ENCODE data around the gene METTL25.
A peak's percentile ranks its signal among the peaks of the same experiment; 100 is the strongest.

Gene METTL25

DNA sequence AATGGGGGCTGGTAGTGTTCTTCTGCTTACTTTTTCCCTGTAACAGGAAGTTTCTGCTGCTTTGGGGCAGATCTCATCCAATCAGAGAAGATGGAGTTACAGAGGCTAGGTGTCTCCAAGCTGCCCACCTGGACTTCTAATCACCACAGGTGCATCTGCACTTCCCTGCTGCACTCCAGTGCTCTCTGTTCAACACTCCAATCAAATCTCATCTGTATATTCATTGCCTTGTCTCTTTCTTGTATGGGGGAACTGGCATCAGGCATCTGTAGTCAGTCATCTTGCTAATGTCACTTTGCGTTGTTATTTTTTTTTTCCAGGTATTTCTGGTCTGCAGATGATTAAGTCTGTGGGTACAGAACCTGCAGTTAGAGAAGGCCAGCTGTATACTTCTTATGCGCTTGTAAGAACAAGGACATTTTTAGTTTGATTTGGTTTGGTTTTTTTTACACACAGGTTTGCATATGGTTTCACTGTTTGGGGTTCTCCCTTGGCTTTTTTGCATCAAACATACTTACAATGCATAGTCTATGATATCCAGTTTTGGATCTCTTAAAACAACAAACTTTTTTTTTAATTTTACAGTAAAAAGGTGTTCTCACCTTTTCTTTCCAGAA lies 116.0 kb downstream of the METTL25 start:
- DNase-seq = no peak

DNA sequence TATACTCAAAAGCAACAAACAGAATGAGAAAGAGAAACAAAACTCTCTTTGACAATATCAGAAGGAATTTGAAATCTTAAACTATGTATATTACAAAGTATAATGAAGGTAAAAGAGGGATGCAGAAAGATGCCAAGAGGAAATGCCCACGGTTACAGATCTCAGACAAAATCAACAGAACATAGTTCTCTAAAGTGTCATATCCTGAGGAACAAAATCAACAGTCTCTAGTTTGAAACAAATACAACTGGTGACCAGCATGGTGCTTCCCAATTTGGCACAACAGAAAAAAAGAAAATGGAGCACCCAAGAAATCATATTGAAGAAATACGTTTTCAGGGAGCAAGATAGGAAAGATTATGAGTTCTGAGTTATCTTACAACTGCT lies 116.5 kb downstream of the METTL25 start:
- no peak for DNase-seq

DNA sequence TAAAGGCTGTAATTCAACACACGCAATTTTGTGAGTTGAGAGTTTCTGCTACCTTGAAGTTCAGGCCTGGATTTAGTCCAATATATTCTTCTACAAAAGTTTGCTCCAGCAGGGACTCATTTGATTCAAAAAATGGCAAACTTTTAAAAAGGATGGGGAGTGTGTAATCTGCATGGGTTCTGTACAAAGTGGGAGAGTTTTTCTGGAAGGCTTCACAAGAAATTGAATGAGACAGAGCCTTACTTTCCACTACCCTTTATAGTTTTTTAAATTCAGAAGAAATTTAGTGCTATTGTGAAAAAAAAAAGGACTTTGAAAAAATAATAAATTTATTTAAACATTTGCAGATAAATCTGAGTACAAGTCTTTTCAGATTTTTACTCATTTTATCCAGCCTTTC lies 116.9 kb downstream of the METTL25 start:
- no peak for DNase-seq

GRCh38 chr12:82476511-82476910 lies 118.2 kb downstream of the METTL25 start:
- DNase-seq = no peak

GRCh38 chr12:82479511-82479910 lies 121.2 kb downstream of the METTL25 start:
- no peak for DNase-seq

DNA sequence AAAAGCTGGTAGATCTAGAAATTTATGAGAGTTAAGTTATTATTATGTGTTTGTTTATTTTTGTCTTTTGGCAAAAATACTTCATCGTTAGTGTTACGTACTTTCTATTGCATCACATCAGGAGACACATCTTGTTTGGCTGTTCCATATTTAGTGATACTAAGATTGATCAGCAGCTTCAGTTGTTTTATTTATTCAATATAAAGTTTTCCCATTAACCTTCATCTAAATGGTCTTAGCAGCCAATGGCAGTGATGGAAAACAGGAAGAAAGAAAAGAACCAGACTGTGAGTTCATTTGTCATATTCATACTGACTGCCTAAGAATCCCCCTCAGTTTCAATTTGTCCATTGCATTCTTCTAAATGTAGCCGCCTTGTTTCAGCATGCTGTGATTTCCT lies 122.3 kb downstream of the METTL25 start:
- DNase-seq = no peak

- no peak for DNase-seq
These were observed 123.6 kb downstream of the METTL25 start for GRCh38 chr12:82481954-82482353.

GRCh38 chr12:82486524-82487235 lies 128.4 kb downstream of the METTL25 start:
- no peak for DNase-seq

GRCh38 chr12:82504409-82504808 lies 146.1 kb downstream of the METTL25 start:
- DNase-seq = no peak

DNA sequence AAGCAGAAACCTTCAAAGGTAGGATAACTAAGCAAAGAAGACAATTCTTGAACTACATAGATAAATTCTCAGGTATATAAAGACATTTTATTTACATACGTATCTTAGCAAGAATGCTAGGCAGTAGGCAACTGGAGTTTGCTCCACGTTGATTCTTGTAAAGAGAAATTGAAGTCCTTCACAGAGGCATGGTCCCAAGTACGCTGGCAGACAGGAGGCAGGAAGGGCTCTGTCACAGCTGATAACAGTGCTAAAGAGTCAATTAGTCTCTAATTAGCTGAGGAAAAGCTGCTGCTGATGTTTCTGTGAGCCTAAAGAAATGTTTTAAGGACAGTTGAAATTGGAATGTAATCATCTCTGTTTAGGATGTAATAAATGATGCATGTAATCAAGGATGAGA lies 146.8 kb downstream of the METTL25 start:
- DNase-seq = no peak

DNA sequence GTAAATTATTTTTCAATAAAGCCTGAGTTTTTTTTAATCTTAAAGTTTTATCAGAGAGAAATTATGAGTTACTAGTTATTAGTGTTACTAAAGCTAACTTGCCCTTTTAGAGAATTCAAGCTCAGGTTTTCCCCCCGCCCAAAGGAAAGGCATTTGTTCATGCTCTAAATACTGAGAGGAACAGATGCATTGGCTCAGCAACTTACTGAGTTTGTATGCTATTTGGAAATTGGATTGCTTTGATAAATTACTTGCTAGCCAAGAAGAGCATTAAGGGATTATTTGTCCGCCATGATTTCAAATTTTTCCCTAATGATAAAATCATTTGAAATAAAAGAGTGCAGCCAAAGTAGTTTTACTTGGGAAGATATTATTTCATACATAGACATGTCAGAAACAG lies 149.4 kb downstream of the METTL25 start:
- DNase-seq = peak in 1 of 2 experiments; percentile 47

DNA sequence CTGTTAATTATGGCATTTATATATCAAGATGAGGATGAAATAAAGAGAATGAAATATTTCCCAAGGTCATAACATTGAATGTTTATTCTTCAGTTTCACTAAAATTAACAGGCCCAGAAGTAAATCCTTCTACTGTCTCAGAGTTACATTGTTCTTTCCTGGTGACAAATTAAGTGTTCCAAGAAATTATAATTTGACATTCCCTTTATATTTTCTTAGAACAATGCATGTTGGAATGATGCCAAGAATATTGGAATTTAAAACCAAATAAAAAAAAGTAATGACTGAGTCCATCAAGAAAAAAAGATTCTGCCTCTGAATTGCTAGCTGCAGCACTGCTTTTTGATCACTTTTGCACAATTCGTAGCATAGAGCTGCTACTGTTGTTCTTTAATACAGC lies 152.1 kb downstream of the METTL25 start:
- DNase-seq = no peak

DNA sequence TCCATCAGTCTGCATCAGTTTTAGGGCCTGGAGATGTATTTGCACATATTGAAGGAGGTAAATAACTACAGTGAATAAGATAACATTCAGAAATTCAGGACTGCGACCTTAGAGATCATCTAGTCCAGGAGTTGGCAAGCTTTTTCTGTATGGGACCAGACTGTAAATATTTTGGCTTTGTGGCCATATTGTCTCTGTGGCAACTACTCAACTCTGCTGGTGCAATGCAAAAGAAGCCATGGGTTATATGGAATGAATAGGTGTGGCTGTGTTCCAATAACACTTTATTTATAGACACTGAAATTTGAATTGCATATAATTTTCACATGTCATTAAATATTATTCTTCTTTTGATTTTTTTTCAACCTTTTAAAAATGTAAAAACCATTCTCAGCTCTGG lies 156.6 kb downstream of the METTL25 start:
- no peak for DNase-seq

GRCh38 chr12:82515652-82516051 lies 157.3 kb downstream of the METTL25 start:
- DNase-seq = no peak

DNA sequence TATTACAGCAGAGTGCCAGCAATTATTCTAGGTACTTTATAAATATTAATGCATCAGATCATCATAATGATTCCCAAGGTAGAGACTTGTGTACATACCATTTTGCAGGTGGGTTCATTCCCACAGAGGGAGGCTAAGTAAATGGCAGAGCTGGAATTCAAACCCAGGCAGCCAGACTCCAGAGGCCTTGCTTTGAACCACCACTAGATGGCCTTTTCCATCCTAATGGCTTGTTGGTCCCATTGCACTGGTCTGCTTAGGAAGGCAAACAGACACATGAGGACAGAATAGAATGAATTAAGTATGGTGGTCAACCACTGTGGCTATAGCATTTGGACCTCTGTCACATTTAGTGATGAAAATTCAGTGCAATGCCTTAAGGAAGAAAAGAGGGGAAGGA lies 158.7 kb downstream of the METTL25 start:
- DNase-seq = no peak

GRCh38 chr12:82517808-82518207 lies 159.5 kb downstream of the METTL25 start:
- DNase-seq = no peak

GRCh38 chr12:82519510-82519909 lies 161.2 kb downstream of the METTL25 start:
- no peak for DNase-seq

DNA sequence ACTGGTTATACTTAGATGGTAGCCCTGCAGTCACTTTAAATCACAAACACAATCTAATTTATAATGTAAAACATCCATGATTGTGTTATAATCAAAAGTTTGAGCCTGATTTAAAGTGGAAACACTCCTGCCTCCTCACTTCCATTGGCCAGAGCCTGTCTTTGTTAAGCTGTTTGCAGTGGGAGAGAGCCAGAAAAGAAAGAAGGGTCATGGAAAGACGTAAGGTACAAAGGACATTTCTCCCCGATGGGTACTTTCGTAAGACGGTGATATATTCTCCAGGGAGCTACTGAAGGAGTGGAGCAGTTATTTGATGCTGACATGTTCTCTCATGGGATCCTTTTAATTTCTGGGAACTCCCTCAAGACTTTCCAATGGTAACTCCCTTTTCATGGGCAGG lies 164.0 kb downstream of the METTL25 start:
- no peak for DNase-seq

GRCh38 chr12:82522762-82523161 lies 164.4 kb downstream of the METTL25 start:
- no peak for DNase-seq

DNA sequence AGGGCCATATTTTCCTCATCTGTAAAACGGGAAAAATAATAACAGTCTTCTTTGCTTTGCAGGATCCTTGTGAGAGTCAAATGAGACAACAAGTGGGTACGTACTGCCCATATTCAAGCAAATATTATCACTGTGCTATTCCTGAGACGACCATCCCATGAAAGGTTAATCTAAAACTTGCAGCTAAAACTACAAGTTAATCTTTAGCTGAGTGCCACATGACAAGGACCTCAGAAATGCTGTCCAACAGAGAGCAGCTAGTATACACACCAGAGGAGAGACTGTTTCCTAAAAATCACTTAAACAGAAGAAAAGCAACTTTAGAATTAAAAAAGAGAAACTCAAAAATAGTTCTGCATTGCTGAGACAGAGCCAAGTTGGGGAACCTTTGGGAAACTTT lies 165.7 kb downstream of the METTL25 start:
- DNase-seq = no peak

DNA sequence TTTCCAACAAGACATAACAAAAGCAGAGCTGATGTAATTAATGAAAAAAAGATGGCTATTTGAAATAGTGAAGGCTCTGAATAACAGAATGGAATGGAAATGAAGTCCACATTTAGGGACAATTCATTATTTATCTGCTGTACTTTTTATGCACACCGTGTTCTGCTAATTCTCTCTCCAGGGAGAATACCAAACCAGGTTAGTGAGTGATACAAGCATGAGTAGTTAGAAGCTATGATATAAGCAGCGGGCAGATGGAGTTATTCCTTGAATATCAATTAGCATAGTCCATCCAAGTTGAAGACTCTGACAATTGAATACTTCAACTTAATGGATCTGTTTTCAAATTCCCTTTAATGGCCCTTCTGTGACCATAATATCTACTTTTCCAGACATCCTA lies 166.3 kb downstream of the METTL25 start:
- DNase-seq = no peak

DNA sequence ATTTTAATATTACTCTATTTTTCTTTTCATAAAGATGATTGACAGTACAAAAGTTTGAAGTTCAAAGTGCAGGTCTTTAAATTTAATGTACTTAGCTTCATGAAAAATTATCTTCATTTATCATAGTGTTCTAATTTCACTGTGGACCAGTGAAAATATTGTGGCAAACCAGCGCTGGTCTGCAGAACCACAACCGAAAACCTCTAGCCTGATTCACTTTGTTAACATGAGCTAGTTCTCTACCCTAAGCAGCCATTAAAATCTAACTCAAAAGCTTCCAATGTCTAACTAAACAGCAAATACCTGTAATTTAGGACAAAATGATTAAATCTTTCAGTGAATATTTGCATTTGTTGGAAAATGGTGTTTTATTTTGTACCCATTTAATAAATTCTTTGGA lies 167.3 kb downstream of the METTL25 start:
- no peak for DNase-seq

DNA sequence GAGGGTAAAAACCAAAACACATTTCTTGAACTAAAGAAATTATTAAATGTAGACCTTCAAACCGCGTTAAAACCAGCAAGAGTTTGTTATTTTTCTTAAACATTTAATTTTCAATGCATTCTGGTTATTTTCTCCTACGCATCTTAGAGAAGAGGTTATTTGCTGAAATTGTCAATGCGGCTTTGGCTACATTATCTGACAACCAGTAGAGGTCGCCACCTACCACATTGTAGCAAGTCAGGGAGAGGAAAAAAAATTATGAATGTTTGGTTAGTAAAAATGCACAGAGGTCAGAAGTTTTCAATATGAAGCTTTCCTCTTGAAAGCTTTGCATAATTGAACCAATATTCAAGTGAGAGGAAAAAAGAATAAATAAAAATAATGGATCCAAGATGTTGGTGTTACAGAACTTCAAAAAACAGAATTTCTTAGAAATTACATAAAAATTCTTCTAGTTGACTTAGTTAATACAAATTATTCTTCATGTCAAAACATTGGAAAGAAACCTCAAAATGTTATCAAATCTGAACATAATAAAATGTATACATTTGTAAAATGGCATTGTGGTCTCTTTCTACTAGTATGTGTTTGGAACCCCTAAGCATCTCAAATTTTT lies 168.9 kb downstream of the METTL25 start:
- DNase-seq = peak in 1 of 2 experiments; percentile 42

Measured in cerebellar nuclear complex (tissue), 1 donor.